K562 (cell line): ENCODE results near the gene DGCR8. TPM values are rescaled to one million over a fixed set of nuclear protein-coding genes. Genes with fewer than 3 reads are reported as not detected.

Experiments used
- ATAC-seq: fragments of 200-7000 bp; cut with Tn5 transposase; 3 replicates; pipeline ENCODE4 v1.9.1; 2020; ENCODE audit warnings: moderate library complexity
- BruUV-seq: library from RNA; stranded (reverse); fragments of 400-500 nt; replicated peaks from 2 replicates; lab custom pipeline; 2021; lab: Mats Ljungman, UMichigan
- CTCF ChIA-PET: fragments of 300-600 bp; formaldehyde crosslinking; extraction: SDS; loops from one replicate; lab custom pipeline; 2021; ENCODE audit warnings: low intra/inter-chr PET ratio; lab: Yijun Ruan, JAX
- POLR2A ChIA-PET: fragments of 300-600, 350-650 bp; sonication (Branson Sonifier 250); formaldehyde crosslinking; extraction: SDS; loops from one replicate; lab custom pipeline; 2021; ENCODE audit warnings: antibody characterized with exemption, inconsistent platforms; lab: Yijun Ruan, JAX
- DNase-seq, 4 experiments: peaks; one replicate each; pipeline versions ENCODE4 v3.0.0 to v3.0.0-alpha.2; 2011 to 2018; ENCODE audit warnings: low spot score in 3 of 4, mixed read lengths in 3 of 4; ENCODE audit errors: extremely low read depth in 1 of 4
- FAIRE-seq: peaks from 2 replicates; lab custom pipeline; 2011; peaks lifted over from hg19 to GRCh38; lab: Jason Lieb, UNC
- H2AFZ ChIP-seq: 2 replicates; pipeline ENCODE4 v1.6.0; 2011; ENCODE audit warnings: low read depth, low read length, control low read depth, inconsistent platforms
- H3K27ac ChIP-seq: fragments of 200-600 bp; 3 replicates; pipeline ENCODE4 v1.8.0; 2011; ENCODE audit warnings: low read depth, mild to moderate bottlenecking, control low read depth, inconsistent platforms, low read length, moderate library complexity, mixed read lengths; ENCODE audit errors: extremely low read depth
- H3K27me3 ChIP-seq, 2 experiments: fragments of 300-600 bp in 1 of 2; 2 replicates in 1 of 2; 3 replicates in 1 of 2; pipeline versions ENCODE4 v1.6.0 to v1.8.0; 2011; ENCODE audit warnings: inconsistent platforms in 2 of 2, low read length in 2 of 2, mild to moderate bottlenecking in 1 of 2, mixed read lengths in 1 of 2, moderate library complexity in 1 of 2; ENCODE audit not compliant: control insufficient read depth in 2 of 2, insufficient read depth in 2 of 2
- H3K36me3 ChIP-seq: fragments of 300-600 bp; 3 replicates; pipeline ENCODE4 v1.8.0; 2011; ENCODE audit warnings: mild to moderate bottlenecking, low read length, inconsistent platforms; ENCODE audit not compliant: control insufficient read depth, insufficient read depth
- H3K4me1 ChIP-seq, 2 experiments: fragments of 200-600 bp in 1 of 2; replicated peaks in 1 of 2; 2 replicates in 1 of 2; 3 replicates in 1 of 2; pipeline versions ENCODE4 v1.5.1 to v1.8.0; 2011; ENCODE audit warnings: inconsistent platforms in 2 of 2, low read length in 2 of 2, mild to moderate bottlenecking in 1 of 2, mixed read lengths in 1 of 2, moderate library complexity in 1 of 2; ENCODE audit not compliant: control insufficient read depth in 2 of 2, insufficient read depth in 2 of 2
- H3K4me2 ChIP-seq: 2 replicates; pipeline ENCODE4 v1.6.1; 2011; ENCODE audit warnings: low read length, control low read depth, inconsistent platforms, mixed read lengths; ENCODE audit not compliant: insufficient read depth
- H3K4me3 ChIP-seq: fragments of 200-600 bp; sonication (generic), shearing (Covaris generic); 2 replicates; pipeline ENCODE4 v1.5.1; 2016; ENCODE audit warnings: control low read depth, inconsistent platforms
- H3K79me2 ChIP-seq: fragments of 200-600 bp; 3 replicates; pipeline ENCODE4 v1.8.0; 2011; ENCODE audit warnings: low read length, inconsistent platforms; ENCODE audit not compliant: control insufficient read depth, insufficient read depth
- H3K9ac ChIP-seq, 2 experiments: 2 replicates each; pipeline versions ENCODE4 v1.6.0 to v1.6.1; 2011; ENCODE audit warnings: low read depth in 2 of 2, low read length in 2 of 2, control low read depth in 1 of 2, inconsistent platforms in 1 of 2, mild to moderate bottlenecking in 1 of 2, mixed read lengths in 1 of 2; ENCODE audit not compliant: insufficient read depth in 1 of 2
- H3K9me1 ChIP-seq: one replicate; pipeline ENCODE4 v1.6.0; 2011; ENCODE audit warnings: inconsistent platforms, mild to moderate bottlenecking, low read length, moderate library complexity; ENCODE audit not compliant: control insufficient read depth, insufficient read depth
- H3K9me3 ChIP-seq: replicated peaks from 2 replicates; pipeline ENCODE4 v1.5.1; 2011; ENCODE audit warnings: low read depth, low read length, inconsistent platforms; ENCODE audit not compliant: control insufficient read depth, insufficient read depth
- H4K20me1 ChIP-seq: replicated peaks from 2 replicates; pipeline ENCODE4 v1.6.1; 2011; ENCODE audit warnings: low read length, inconsistent platforms, mixed read lengths; ENCODE audit not compliant: control insufficient read depth, insufficient read depth
- CLOCK ChIP-seq: fragments of 250-450 bp; sonication (Bioruptor Pico); IDR thresholded peaks from 2 replicates; pipeline ENCODE4 v1.4.0; 2020; ENCODE audit warnings: mild to moderate bottlenecking, moderate library complexity, borderline replicate concordance
- HIVEP1 ChIP-seq: fragments of 250-450 bp; sonication (Bioruptor Pico); IDR thresholded peaks from 2 replicates; pipeline ENCODE4 v1.4.0; 2020; ENCODE audit warnings: mild to moderate bottlenecking
- KDM4B ChIP-seq, 2 experiments: fragments of 450-650 bp in 1 of 2; sonication (generic) in 1 of 2; IDR thresholded peaks; 2 replicates each; pipeline ENCODE4 v1.6.1; 2016 to 2017; ENCODE audit warnings: borderline replicate concordance in 2 of 2, antibody characterized with exemption in 1 of 2, low read depth in 1 of 2, mild to moderate bottlenecking in 1 of 2
- MTA2 ChIP-seq: fragments of 450-650 bp; IDR thresholded peaks from 2 replicates; pipeline ENCODE4 v1.6.1; 2016; ENCODE audit warnings: low read depth
- MYC ChIP-seq, 2 experiments: fragments of 250-450 bp in 1 of 2; sonication (Bioruptor Pico) in 1 of 2; IDR thresholded peaks; 2 replicates each; pipeline versions ENCODE4 v1.5.1 to v1.6.1; 2012 to 2021; ENCODE audit warnings: low read depth in 2 of 2, borderline replicate concordance in 1 of 2, improper control_type of control experiment in 1 of 2, low read length in 1 of 2, mild to moderate bottlenecking in 1 of 2, moderate library complexity in 1 of 2
- NEUROD1 ChIP-seq: fragments of 150-350 bp; IDR thresholded peaks from 2 replicates; pipeline ENCODE4 v1.6.1; 2014; ENCODE audit warnings: borderline replicate concordance, low read length, low read depth; ENCODE audit not compliant: partially characterized antibody
- SMC3 ChIP-seq: conservative IDR thresholded peaks from 2 replicates; pipeline ENCODE4 v1.6.1; 2011; ENCODE audit warnings: low read depth, low read length, improper control_type of control experiment; ENCODE audit not compliant: insufficient read depth
- SP2 ChIP-seq: IDR thresholded peaks from 2 replicates; pipeline ENCODE4 v1.6.1; 2011; ENCODE audit warnings: mild to moderate bottlenecking, low read depth, low read length, moderate library complexity; ENCODE audit not compliant: poor library complexity, severe bottlenecking; ENCODE audit errors: extremely low read depth
- TEAD2 ChIP-seq: fragments of 450-650 bp; IDR thresholded peaks from 2 replicates; pipeline ENCODE4 v1.6.1; 2016; ENCODE audit warnings: missing genetic modification characterization, control low read depth, missing compliant biosample characterization
- ZFP36 ChIP-seq: fragments of 150-350 bp; IDR thresholded peaks from 2 replicates; pipeline ENCODE4 v1.6.1; 2018; ENCODE audit warnings: low read length, low read depth; ENCODE audit not compliant: partially characterized antibody
- ZFX ChIP-seq: sonication (generic); formaldehyde crosslinking; IDR thresholded peaks from 2 replicates; pipeline ENCODE4 v1.8.0; 2022; ENCODE audit warnings: mild to moderate bottlenecking, missing genetic modification reagents, moderate library complexity
- ZNF384 ChIP-seq: IDR thresholded peaks from 2 replicates; pipeline ENCODE4 v1.6.1; 2012; ENCODE audit warnings: low read depth, low read length, improper control_type of control experiment
- ZNF445 ChIP-seq: fragments of 250-450 bp; sonication (Bioruptor Pico); IDR thresholded peaks from 2 replicates; pipeline ENCODE4 v1.4.0; 2020; ENCODE audit warnings: low read depth, mild to moderate bottlenecking, moderate library complexity
- ZNF511 ChIP-seq: sonication (generic); formaldehyde crosslinking; IDR thresholded peaks from 2 replicates; pipeline ENCODE4 v1.8.0; 2022; ENCODE audit warnings: mild to moderate bottlenecking, missing genetic modification reagents
- ZNF589 ChIP-seq: fragments of 200-800 bp; sonication (Bioruptor generic); IDR thresholded peaks from 2 replicates; pipeline ENCODE4 v1.6.1; 2016; ENCODE audit warnings: low read depth, missing genetic modification characterization, missing compliant biosample characterization
- WGBS: fragments of 100-300 bp; shearing (Covaris generic); methylation state at CpG from one replicate; pipeline ENCODE4 v1.1.6; 2016; ENCODE audit warnings: low coverage, mixed read lengths; ENCODE audit not compliant: insufficient coverage; ENCODE audit errors: missing lambda C conversion rate; 5-methylcytosine and 5-hydroxymethylcytosine counted together
- in situ Hi-C: fragments of 300-500 bp; cut with MboI; formaldehyde crosslinking; loops from 4 replicates; pipeline ENCODE4 v1.15.0; 2018; ENCODE audit warnings: inconsistent platforms, mixed read lengths
- intact Hi-C: fragments of 100-400 bp; cut with micrococcal nuclease; formaldehyde crosslinking; loops from 2 replicates; pipeline ENCODE4 v1.14.2; 2022
- polyA plus RNA-seq, 8 experiments: library from polyadenylated mRNA; depleted of rRNA in 4 of 8; stranded (reverse) in 5 of 8; unstranded in 3 of 8; fragments of >200 nt; fragmentation: Nextera tagmentation in 2 of 8; fragmentation: Illumina TruSeq in 1 of 8; extraction: Ambion mirVana in 2 of 8; extraction: Trizol in 1 of 8; gene quantifications; 2 replicates each; pipeline versions ENCODE4 v1.2.1 to v1.2.3, GENCODE V29; 2011 to 2014; ENCODE audit warnings: inconsistent platforms in 1 of 8, missing spikeins in 1 of 8
- total RNA-seq, 7 experiments: library from RNA; depleted of rRNA in 6 of 7; stranded (reverse); fragments of >200 nt in 6 of 7; fragmentation: Illumina TruSeq in 2 of 7; extraction: Trizol in 2 of 7; gene quantifications; 2 replicates each; pipeline versions ENCODE4 v1.2.1 to v1.2.3, GENCODE V29; 2011 to 2021; ENCODE audit warnings: low replicate concordance in 1 of 7

The DGCR8 gene
- total and polyA plus RNA-seq, 9 of the 15 experiments (the other 6 are each of a cell fraction or from before 2014, with no cell fraction given): 5.9 to 144 (median 80.1) TPM

GRCh38 chr22:20084547-20085413, 4.7 kb downstream of the DGCR8 start:
- peak overlapping the region; percentile 76 for H2AFZ ChIP-seq
- ATAC-seq: peak; percentile 78
- H3K27me3 ChIP-seq: no peaks in the 10 kb centered on the region
- ChIA-PET POLR2A (interaction anchor here (0.7 to 19.4 kb wide), 5 partner anchors 8 to 101 kb away, joined by 3 to 513 read pairs (median 6); partner anchors contain the start of genes RANBP1 and TRMT2A), CTCF (interaction anchor here (0.6 to 2.8 kb wide), 3 partner anchors 114 to 367 kb away, joined by 3 to 19 read pairs (median 6); no protein-coding TSS in a partner anchor)
- peaks cover 93% of the 10 kb centered on the region for H3K79me2 ChIP-seq
- FAIRE-seq: peak; percentile 81
- intact Hi-C loops (loop anchor here (1.0 kb wide), 3 partner anchors 59 to 114 kb away; partner anchors contain the start of gene TANGO2), in situ Hi-C loops (loop anchor here (5.0 kb wide), 1 partner anchor 112 kb away; no protein-coding TSS in a partner anchor)
- H3K4me1 ChIP-seq: peaks cover 40 to 56% of the 10 kb centered on the region in 2 experiments
- H3K4me3 ChIP-seq: peak overlapping the region; percentile 3; the same call in 1 of the 2 replicates
- peak overlapping the region; percentile 76 for H3K27ac ChIP-seq
- peak overlapping the region; percentile 73 to 90 for H3K9ac ChIP-seq
- WGBS: 28% methylated on average over 23 of the region's 23 CpGs
- H3K36me3 ChIP-seq: peaks cover 83% of the 10 kb centered on the region
- peak; percentile 94 to 97 (median 96) for DNase-seq
- H3K4me2 ChIP-seq: peak overlapping the region; percentile 76
- H4K20me1 ChIP-seq: peaks cover 33% of the 10 kb centered on the region
- H3K9me1 ChIP-seq: peaks cover 16% of the 10 kb centered on the region
- H3K9me3 ChIP-seq: no peaks in the 10 kb centered on the region
- no TSS peak for BruUV-seq
- TF ChIP-seq MTA2 (no peak), ZFX (CRISPR knock-in tag) (no peak), ZFP36 (peak; percentile 29), SP2 (no peak), NEUROD1 (peak; percentile 92), KDM4B (IDR thresholded peaks at IDR 0.05; ENCODE audit: borderline replicate concordance in 2 of 2, low read depth in 1 of 2) (no peak), ZNF589 (CRISPR knock-in tag) (no peak), MYC (IDR thresholded peaks at IDR 0.05; ENCODE audit: low read depth, low read length) (peak; percentile 100), MYC (CRISPR knock-in tag; IDR thresholded peaks at IDR 0.05; ENCODE audit: borderline replicate concordance, low read depth) (peak; percentile 100), HIVEP1 (CRISPR knock-in tag) (no peak), CLOCK (CRISPR knock-in tag) (peak; percentile 53; the same call in 1 of the 2 replicates), ZNF511 (CRISPR knock-in tag) (no peak), SMC3 (peak; percentile 58), ZNF445 (no peak), TEAD2 (tag) (peak; percentile 60; the same call in 1 of the 2 replicates), ZNF384 (peak; percentile 38; the same call in 1 of the 2 replicates)
